GM04503 (cell line): ENCODE measurements around the gene MAP7D2.

ENCODE experiments used
- DNase-seq: peaks from one replicate; pipeline ENCODE4 v3.0.0-alpha.2; 2012; ENCODE audit warnings: low read depth

MAP7D2 gene

GRCh38 chrX:19966056-19966455, 150.7 kb downstream of the MAP7D2 start:
- DNase-seq, result no peak

GRCh38 chrX:19964017-19964710, 152.5 kb downstream of the MAP7D2 start:
- no peak for DNase-seq

GRCh38 chrX:19960913-19961312, 155.8 kb downstream of the MAP7D2 start:
- DNase-seq, result no peak

GRCh38 chrX:19958552-19959486, 157.9 kb downstream of the MAP7D2 start:
- DNase-seq, result no peak

GRCh38 chrX:19956923-19957322, 159.8 kb downstream of the MAP7D2 start:
- no peak for DNase-seq
